GM13976 (cell line): Measurements from ENCODE around the gene APOA4.

ENCODE experiments used
- DNase-seq: peaks from one replicate; pipeline ENCODE4 v3.0.0; 2012; ENCODE audit warnings: low spot score
- in situ Hi-C: fragments of 300-500 bp; cut with MboI; formaldehyde crosslinking; loops from one replicate; pipeline ENCODE4 v1.12.0; 2022; ENCODE audit warnings: low sequenced_read_pairs, mixed read lengths, inconsistent platforms; ENCODE audit not compliant: unreplicated experiment
- TF ChIP-seq, protein P1 (sequence below): IDR thresholded peaks from 2 replicates; pipeline ENCODE4 v1.5.1; 2012; ENCODE audit warnings: borderline replicate concordance, mild to moderate bottlenecking; ENCODE audit not compliant: insufficient read depth; ENCODE audit errors: extremely low read depth, missing control alignments, control extremely low read depth

Gene APOA4

DNA sequence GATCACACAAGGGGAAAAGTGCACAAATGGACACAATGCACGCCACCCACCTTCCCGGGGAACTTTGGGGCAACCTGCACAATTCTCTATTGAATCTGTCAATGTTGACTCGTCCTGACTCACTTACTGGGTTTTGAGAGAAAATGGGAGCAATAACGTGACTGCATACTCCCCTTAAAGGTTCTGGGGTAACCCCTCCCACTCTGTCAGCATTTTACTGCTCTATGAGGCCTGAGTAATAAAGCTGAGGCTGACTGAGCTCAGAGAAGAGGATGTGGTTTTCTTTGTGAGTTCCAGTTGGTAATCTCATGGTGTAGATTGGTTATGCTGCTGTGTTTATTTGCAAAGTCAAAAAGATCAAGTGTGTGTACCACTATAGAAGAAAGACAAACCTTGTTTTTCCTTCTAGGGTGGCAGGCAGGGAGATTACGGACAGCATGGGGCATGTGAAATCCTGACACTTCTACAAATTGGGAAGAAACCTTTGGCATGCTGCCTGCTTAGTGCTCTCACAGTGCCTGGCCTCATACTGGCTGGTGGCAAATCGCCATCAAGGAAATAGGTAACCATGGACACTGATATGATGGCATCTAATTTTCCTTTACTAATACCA, 30.5 kb upstream of the APOA4 start:
- TF ChIP-seq, protein P1, sequence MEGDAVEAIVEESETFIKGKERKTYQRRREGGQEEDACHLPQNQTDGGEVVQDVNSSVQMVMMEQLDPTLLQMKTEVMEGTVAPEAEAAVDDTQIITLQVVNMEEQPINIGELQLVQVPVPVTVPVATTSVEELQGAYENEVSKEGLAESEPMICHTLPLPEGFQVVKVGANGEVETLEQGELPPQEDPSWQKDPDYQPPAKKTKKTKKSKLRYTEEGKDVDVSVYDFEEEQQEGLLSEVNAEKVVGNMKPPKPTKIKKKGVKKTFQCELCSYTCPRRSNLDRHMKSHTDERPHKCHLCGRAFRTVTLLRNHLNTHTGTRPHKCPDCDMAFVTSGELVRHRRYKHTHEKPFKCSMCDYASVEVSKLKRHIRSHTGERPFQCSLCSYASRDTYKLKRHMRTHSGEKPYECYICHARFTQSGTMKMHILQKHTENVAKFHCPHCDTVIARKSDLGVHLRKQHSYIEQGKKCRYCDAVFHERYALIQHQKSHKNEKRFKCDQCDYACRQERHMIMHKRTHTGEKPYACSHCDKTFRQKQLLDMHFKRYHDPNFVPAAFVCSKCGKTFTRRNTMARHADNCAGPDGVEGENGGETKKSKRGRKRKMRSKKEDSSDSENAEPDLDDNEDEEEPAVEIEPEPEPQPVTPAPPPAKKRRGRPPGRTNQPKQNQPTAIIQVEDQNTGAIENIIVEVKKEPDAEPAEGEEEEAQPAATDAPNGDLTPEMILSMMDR, result no peak
- in situ Hi-C loops, result no loop called here
- peak; percentile 89 for DNase-seq

DNA sequence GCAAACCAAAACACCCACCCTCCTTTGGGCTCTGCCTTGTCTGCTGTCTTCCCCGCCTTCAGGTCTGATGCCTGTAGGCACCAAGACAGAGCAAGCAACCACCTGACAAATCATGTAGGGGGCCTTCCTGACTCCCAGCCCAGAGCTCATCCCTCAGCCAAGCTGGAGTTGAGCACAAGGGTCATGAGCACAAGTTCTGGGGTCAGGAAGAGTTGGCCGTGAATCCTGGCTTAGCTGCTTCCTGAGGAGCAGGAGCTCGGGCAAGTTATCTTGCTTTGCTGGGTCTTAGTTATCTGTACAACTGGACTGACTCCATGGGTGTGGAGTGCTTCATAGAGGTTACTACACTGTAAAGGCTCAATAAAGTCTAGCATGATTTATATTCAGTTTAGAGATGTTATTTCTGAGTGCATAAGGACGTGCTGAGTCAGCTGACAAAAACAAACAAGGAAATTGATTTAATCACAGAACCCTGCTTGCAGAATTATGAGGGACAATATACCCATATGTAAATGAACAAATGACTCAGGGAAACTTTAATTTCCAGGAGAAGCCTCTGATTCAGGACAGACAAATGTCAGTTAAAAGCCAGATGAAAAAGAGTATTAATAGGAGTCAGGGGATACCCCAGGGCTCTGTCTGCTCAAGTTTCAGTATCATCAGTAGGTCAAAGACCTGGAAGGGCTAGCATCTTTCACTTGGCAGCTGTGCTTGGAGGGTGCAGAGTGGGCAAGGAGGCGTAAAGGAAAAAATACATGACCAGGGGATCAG, 29.3 kb upstream of the APOA4 start:
- peak; percentile 57 for DNase-seq
- in situ Hi-C loops, result no loop called here
- TF ChIP-seq, protein P1, result no peak

DNA sequence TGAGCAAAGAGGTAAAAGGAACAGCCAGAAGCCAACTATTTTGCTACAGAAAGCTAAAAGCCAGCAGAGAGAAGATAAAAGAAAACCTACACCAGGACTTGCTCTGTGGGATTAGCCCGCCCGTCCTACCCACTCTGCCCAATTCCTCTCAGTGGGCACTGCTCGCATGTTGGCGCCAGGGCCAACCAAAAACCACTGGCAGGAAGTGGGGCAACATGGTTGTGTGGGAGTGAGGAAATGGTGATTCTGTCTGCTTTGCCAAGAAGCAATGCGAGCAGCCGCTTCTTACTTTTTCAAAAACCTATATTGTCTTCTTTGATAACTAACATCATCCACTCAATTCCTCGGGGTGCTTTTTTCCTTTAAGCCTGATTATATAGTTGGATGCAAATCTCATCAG, 28.5 kb upstream of the APOA4 start:
- TF ChIP-seq, protein P1, result no peak
- no peak for DNase-seq
- in situ Hi-C loops, result no loop called here

DNA sequence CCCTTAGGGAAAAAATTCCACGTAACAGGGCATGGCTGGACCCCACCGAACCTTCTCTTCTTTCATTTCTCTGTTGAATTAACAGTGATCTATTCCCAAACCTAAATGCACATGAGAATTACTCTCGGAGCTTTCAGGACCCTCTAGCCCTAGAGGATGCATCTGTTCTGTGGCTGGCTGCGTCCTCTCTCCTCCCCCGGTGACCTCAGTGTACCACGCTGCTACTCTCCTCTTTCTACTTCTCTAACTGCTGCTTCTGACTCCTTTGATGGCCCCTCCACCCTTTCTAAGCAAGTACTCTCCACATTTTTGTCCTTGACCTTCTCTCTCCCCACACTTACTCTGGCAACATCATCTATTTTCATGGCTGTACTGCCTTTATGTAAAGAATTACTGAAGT, 26.4 kb upstream of the APOA4 start:
- TF ChIP-seq, protein P1, result no peak
- in situ Hi-C loops, result no loop called here
- DNase-seq, result no peak

DNA sequence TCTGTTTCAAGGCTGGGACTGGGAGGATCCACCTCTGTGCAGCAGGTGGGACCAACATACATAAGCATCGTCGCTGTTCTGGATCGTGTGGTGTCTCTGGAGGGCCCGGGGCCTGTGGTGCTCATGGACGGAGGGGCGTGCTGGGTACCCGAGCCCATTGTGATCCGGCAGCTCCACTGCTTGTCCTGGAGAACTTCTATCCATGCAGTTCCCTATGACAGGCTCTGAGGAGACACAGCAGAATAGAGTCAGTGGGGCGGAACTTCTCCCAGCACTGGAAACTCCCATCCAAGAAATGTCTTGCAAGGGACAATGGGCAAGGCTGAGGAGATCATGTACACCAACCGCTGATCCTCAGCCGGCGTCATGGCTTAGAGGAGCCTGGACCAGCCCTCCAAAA, 26.0 kb upstream of the APOA4 start:
- TF ChIP-seq, protein P1, result no peak
- in situ Hi-C loops, result no loop called here
- no peak for DNase-seq

DNA sequence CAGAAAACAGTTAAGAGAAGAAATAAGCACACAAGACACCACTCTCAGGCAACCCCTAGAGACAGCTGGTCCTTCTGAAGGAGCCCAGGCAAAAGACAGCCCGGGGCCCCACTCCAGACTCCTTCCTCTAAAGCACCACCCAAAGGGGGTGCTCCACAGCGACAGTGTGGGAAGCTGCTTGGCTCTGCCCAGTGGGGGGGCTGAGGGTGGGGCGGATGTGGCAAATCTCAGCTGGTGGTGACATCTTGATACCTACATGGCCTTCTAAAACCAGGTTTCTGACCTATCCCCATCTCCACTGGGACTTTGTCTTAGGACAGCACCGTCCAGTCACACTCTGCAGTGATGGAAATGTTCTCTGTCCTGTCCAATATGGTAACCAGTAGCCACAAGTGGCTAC, 24.5 kb upstream of the APOA4 start:
- no peak for DNase-seq
- in situ Hi-C loops, result no loop called here
- TF ChIP-seq, protein P1, result no peak
